HG03354 (cell line): ENCODE measurements around the gene GYPC.

Experiments
- ATAC-seq: cut with Tn5 transposase; IDR thresholded peaks from one replicate; pipeline ENCODE4 v1.9.1; 2021; ENCODE audit warnings: mild to moderate bottlenecking; ENCODE audit not compliant: unreplicated experiment, poor library complexity, severe bottlenecking

The GYPC gene

DNA sequence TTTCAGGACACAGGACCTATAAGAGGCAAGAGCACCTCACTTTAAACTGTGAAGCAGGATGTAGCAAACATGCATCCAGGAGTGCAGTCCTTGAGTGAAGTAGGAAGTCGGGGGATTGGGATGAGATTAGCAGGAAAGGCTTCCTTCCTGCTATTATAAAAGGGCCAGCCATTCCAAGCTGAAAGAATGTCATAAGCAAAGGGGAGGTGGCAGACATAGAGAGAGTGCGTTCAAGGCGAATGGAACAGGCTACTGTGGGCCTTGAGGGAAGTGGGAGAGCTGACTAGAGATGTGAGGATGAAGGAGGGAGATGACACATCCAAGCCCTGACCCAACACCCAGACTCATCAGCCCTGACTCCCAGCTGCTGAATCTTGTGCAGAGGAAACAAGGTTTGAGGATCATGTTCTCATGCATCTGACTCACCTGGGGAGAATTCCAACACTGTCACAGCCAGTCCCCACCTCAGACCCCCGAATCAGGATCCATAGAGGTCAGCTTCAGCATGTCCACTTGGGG is 63.9 kb downstream of the GYPC start:
- ATAC-seq, result no peak

DNA sequence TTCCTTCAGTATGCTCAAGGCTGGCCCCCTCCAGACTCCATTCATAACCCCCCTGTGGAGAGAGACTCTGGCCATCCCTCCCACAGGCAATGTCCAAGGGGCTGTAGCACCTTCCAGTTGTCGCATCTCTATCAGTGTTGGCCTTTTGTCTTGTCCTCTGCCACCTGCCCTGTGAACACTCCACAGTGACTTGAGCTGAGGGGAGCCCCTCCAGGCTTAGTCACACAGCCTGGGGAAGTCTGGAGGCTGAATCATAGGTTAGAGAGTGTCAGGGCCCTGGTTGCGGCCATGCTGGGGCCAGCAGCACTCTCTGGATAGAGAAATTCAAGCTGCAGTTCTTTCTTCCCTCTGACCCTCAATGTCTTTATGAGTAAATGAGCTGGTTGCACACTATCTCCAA is 64.7 kb downstream of the GYPC start:
- ATAC-seq, result no peak

DNA sequence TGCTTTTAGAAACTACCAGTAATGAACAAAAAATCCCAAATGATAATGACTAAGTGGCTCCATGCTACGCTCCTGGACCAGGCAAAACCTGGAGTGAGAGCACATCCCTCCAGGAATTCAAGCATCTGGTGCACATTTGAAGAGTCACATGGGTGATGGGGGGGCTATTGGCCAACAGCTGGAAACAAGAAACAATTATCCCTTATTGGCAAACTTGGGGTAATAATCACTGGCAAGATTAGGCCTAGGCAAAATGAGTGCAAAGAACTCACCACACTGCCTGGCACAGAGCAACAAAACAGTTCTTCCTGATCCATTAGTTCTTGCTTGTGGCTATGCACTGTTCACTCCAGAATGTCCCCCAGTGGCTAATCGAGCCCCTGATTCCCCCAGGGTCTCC is 66.1 kb downstream of the GYPC start:
- no peak for ATAC-seq

DNA sequence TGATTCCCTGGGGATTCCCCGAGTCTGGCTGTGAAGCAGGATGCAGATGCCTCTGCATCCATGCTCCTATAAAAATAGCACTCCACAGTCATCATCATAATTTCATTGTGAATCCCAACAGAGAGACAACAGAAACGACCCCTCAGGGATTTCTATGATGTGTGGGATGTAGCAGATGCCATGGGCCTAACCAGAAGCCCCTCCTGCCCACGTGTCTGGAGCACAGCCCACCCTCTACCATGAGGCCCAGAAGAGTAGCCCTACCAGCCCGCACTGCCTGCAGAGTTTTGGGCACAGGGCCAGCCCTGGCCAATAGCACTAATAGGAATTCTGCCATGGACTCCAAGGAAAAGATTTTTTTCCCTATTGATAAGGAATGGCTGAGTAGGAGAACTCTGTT is 66.6 kb downstream of the GYPC start:
- ATAC-seq, result no peak

DNA sequence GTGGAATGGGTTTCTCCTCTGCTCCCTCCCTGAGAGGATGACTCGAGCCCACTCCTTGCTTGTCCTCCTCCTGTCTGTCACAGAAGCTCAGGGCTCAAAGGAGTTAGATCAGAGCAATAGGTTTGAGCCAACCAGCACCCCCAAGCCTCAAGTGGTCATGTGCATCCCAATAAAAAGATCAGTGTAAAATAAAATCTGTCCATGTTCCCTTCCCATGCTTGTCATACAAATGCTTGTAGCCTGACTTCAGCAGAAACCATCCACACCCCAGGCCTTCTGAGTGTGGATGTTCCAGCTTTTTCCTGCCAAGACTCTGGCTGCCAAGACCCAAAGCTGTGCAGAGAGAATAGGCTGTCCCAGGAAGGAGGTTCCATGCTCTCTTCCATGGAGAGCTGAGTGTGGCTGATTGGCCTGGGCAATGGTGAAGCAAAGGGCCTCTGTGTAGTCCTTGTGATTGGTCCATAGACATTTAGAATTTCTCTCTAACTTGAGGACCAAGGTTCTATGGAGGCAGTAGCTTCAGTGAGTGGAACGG is 67.4 kb downstream of the GYPC start:
- ATAC-seq, result no peak

DNA sequence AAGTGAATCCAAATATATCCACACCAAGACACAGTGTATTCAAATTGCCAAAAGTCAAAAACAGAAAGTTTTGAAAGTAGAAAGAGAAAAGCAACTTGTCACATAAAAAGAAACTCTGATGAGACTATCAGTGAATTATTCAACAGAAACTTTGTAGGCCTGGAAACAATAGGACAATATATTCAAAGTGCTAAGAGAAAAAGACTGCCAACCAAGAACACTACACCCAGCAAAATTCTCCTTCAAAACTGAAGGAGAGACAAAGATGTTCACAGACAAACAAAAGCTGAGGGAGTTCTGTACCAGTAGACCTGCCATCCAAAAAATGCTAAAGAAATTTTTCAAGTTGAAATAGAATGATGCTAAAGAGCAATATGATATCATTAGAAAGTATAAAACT is 69.6 kb downstream of the GYPC start:
- no peak for ATAC-seq

DNA sequence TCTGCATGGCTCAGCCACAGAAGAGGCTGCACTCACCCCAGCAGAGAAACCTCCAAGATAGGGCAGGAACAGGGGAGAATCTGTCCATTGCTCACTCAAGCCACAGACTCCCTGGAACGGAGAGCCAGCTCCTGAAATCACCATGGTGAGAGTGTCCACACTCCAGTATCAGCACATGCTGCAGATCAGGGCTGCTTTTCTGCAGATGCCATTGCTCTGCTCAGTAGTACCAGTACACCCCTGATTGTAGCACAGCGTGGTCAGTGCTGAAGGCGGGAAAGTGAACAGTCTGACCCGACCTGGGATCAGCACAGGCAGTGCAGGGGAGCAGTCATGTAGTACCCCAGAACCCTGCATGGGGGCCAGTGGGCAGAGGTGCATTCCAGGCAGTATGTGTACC is 73.9 kb downstream of the GYPC start:
- no peak for ATAC-seq

DNA sequence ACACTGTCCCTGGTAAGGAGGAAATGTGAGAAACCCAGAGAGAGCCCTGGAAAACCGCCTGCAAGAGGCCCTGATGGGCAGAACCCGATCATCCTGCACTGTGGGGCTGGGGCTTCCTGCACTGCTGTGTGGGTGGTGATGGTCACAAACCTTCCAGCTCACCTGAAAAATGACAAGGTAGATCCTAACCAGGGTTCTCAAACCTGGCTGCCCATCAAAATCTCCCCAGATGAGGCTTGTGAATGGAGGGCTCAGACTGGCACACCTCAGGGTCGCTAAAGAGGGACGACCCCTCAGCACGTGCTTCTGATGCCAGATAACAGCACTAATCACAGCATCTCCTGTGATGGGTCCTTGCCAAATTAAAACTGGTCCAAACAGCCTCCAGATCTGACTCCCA is 74.7 kb downstream of the GYPC start:
- no peak for ATAC-seq

DNA sequence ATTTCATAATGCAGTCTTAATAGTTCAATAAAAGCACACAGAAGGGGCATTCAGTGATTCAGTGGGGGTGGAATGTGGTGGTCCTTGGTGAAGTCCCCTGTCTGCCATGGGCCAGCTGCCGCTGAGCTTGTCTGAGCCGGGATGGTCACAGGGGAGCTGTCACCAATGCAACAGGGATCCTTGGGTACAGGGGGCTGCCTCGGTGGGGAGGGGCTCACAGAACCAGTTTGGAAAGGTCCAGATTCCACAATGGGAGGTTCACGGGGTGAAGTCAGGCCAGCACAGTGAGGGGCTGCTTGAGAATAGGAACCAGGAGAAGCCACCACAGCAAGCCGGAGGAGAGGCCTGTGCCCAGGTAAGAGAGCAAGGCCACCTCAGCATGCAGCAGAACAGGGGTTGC is 75.4 kb downstream of the GYPC start:
- no peak for ATAC-seq

DNA sequence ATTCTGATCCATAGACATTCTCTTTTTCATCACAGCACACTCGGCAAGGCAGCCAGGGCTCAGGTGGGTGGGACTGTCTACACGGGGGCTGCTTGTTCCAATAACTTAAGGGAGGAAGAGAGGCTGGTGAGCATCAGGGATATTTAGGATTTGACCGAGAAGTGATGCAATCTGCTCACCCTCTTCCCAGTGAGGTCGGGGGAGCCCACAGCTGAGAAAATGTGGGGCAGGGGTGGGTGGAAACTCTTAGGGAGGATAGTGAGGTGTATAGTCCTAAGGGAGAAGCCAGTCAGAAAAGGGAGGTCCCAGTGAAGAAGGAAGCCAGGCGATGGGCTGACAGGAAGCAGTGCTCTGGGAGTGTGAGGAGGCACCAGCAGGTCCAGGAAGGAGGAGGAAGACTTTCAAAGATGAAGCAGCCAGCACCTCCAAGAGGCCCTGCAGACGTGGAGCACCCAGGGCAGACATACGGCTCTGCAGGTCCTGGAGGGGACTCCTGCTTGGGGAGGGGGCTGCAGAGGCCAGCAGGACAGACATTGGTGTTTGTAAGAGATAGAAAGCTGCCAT is 76.8 kb downstream of the GYPC start:
- ATAC-seq, result no peak

DNA sequence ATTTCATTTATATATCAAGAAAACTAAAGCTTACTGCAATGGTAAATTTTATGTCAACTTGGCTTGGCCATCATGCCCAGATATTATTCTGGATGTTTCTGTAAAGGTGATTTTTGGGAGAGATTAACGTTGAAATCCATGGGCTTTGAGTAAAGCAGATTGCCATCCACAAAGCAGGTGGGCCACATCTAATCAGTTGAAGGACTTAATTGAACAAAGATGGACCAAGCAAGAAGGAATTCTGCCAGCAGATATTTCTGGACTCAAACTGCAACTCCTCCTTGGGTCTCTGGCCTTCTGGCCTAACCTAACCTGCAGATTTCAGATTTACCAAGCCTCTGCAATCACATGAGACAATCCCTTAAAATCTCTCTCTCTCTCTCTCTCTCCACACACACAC is 77.8 kb downstream of the GYPC start:
- ATAC-seq, result no peak

DNA sequence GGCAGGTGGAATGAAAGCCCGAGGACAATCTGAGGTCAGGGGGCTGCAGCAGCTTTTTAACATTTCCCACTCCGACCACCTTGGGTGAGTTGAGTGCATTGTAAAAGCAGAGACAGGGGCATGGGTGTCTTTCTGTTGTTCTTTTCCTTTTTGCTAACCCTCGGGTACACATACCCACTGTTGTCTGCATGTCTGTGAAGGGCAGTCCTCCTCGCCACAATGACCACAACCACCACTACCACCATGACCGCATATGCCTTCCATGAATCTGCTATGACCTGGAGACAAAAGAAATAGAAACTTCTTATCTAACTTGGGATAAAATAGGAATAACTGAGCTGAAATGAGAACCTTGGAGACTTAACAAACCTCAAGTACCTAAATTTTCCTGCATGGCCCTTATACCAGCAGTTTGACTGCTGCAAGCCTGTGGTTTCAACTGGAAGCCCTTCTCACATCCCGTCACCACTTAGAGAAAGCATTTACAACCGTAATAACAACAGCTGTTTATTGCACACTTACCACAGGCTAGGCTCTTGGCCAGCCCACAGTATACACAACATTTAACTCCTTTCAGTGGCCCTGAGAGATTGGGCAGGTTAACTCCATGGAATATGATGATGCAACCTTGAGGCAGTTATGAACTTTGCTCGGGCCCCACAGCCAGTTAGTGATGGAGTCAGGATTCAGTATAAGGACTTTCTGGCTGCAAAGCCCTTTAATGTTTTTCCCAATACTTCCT is 80.3 kb downstream of the GYPC start:
- no peak for ATAC-seq

DNA sequence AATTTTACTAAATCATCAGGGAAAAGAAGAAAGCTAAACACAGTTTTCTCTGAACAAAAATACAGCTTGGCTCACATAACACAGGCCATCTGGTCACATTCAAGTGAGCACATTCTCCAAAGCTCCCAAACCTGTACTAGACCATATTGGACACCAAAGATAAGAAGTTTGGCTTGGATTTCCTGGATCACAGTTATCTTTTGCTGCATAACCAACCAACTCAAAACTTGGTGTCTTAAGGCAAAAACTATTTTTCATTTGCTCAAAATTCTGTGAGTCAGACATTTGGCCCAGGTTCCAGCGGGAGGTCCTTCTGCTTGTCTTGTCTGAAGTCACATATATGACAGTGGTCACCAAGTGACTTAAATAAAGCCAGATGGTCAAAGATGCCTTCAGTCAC is 83.2 kb downstream of the GYPC start:
- no peak for ATAC-seq

DNA sequence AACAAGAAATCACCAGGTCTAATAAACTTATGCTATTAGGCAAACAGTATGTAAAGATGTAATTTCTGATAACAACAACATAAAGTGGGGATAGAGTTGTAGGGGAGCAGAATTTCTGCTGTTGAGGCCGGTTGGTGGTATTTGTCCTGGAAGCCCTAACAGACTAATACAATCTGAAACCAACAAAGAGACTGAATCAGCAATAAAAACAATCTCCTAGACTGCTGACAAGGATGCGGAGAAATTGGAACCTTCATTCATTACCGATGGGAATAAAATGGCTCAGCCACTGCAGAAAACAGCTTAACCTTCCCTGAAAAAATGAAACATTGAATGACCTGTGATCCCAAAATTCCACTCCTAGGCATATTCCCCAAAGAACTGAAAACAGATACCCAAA is 88.7 kb downstream of the GYPC start:
- no peak for ATAC-seq
